GM21825 (cell line): ENCODE results near the gene TENM4.
"Not testable (repeated sequence)": the region's sequence is repeated elsewhere in the genome, so short reads cannot be mapped to it uniquely, and the experiment has no call there.

ENCODE experiments used
- ATAC-seq: cut with Tn5 transposase; IDR thresholded peaks from one replicate; pipeline ENCODE4 v1.9.1; 2021; ENCODE audit warnings: mild to moderate bottlenecking, moderate library complexity; ENCODE audit not compliant: unreplicated experiment

Gene TENM4

DNA sequence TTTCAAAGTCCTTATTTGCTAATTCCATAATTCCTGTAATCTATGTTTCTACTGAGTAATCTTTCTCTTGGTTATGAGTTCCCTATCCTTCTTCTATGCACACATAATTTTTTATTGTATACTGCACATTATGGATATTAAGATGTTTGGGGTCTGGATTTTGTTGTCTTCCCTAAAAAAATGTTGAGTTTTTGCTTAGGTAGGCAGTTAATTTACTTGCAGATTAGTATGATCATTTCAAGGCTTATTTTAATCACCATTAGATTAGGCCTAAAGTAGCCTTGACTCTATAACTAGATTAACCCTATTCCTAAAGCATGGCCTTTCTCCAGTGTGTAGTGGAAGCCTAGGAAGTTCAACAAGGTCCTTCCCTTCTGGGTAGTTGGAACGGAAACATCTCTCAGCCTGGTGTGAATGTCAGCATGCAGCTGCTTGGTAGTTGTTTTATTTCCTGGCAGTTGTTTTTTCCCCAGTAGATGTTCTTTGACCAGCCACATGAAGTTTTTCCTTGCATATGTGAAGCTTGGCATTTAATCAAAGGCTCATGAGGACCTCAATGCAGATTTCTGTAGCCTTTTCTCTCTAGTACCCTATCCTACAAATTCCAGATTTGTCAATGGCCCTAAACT is 446.9 kb downstream of the TENM4 start:
- no peak for ATAC-seq

DNA sequence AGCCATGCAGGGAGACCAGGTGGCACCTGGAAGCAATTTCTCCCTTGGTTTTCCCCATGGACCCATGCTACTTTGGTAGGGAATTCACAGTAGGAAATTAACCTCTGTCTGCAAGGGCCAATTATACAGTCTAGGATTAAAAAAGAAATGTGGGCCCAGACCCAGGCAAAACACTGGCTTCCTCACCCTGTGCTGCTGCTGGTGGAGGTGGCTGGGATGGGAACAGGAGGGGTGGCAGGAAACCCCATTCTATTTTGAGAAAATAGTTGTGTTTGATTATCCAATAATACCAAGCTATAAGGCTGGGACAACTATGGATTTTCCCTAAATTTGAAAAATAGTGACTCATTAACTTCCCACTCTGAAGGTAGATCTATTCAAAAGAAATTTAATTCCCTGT is 449.1 kb downstream of the TENM4 start:
- ATAC-seq = no peak

- ATAC-seq = no peak
Observed at GRCh38 chr11:78990261-78990660, 450.6 kb downstream of the TENM4 start.

GRCh38 chr11:78987748-78988147 is 453.1 kb downstream of the TENM4 start:
- no peak for ATAC-seq

- ATAC-seq = no peak
Observed at GRCh38 chr11:78986305-78986704, 454.5 kb downstream of the TENM4 start.

GRCh38 chr11:78985663-78986062 is 455.2 kb downstream of the TENM4 start:
- ATAC-seq = no peak

DNA sequence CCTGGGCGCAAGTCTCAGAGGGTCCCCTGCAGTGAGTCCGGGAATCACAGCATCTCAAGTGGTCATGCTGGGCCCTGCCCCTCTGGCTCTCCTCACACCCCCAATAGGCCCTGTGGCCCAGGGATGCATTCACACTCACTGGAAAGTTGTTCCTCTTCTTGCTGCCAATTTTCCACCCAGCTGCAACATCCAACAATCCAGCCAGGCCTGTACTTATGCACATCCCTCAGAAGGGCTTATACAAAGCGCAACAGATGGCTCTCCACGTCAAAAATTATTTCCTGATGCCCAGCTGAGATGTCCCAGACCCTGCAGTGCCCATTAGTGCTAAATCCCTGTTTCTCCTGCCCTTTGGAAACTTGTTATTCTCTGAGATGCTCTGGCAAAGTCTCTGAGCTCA is 458.4 kb downstream of the TENM4 start:
- ATAC-seq = no peak

- no peak for ATAC-seq
Observed at GRCh38 chr11:78981153-78981552, 459.7 kb downstream of the TENM4 start.

DNA sequence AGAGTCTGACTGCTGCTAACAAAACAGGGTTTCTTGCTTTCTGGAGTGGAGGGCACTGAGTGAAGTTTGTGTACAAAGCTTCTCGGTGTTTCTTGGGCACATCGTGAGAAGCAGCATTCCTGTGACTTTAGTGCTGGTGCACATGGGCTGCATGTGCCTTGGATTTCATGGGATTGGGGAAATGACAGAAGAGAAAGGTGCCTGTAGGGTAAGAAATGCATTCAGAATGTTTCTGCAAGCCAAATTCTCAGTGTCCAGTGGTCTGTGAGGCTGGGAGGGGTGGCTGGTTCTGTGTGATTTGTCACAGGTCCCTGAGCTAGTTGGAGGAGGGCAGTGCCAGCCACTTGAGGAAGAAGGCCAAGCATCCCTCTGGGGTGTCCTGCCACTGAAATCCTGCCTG is 462.0 kb downstream of the TENM4 start:
- ATAC-seq = no peak

- ATAC-seq = not testable (repeated sequence)
Observed at GRCh38 chr11:78977848-78978247, 463.0 kb downstream of the TENM4 start.

DNA sequence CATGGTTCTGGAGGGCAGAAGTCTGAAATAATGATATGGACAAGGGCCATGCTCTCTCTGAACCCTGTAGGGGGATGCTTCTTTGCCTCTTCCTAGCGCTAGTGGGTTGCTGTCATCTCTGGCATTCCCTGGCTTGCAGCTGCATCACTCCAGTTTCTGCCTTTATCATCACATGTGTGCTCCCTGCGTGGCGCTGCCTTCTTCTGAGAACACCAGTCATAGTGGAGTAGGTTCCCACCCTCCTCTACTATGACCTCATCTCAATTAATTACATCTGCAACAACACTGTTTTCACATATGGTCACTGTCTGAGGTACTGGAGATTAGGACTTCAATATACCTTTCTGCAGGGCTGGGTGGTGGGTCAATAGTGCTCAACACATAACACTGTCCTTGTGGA is 463.8 kb downstream of the TENM4 start:
- no peak for ATAC-seq

- no peak for ATAC-seq
Observed at GRCh38 chr11:78975081-78975480, 465.7 kb downstream of the TENM4 start.

GRCh38 chr11:78973876-78974275 is 467.0 kb downstream of the TENM4 start:
- ATAC-seq = no peak

DNA sequence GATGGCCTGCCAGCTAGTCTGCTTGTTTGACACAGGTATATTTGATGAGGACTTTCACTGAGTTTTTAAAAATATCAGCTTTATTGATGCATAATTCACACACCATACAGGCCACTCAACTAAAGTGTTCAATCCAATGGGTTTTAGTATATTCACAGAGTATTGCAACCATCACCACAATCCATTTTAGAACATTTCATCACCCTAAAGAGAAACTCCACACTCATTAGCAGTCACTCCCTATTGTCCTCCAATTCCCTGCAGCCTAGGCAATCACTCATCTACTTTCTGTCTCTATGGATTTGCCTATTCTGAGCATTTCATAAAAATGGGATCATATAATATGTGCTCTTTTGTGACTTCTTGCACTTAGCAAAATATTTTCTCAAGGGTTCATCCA is 468.2 kb downstream of the TENM4 start:
- ATAC-seq = no peak

DNA sequence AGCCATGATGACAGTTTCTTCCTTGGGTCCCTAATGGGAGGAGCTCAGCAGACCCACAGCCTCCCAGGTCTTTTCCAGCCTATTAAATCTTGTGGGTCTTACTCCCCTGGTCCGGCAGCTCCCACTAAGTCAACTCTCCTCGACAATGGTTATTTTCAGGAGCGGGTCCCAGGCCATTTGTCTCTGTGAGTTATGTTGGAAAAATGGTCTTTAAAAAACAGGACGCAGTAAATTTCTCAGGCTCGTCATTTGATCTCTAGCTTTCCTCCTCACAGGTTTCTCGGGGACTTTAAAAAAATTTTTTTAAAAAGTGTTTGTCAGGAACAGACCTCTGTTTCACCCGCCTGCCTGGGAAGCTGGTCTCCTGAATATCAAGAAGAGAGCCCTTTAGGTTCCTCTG is 468.7 kb downstream of the TENM4 start:
- ATAC-seq = no peak

- no peak for ATAC-seq
Observed at GRCh38 chr11:78967811-78968210, 473.0 kb downstream of the TENM4 start.

DNA sequence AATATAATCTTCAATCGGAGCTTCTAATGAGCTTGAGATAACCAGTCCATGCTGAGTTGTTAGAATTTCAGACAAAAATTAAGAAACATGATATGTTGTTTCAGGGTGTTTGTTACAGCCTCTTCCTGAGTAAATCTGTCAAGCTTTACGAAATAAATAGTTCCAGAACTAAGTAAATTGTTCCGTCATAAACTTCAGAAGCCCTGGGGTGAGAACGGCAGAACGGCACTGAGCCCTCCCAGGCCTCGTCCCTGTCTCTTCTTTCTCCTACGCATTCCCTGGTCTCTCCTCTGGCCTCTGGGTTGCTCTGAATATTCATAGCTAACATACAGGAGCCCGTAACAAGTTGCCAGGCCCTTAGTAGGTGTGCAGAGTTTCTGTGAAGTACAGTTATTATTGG is 475.4 kb downstream of the TENM4 start:
- ATAC-seq = no peak

GRCh38 chr11:78961937-78962701 is 478.7 kb downstream of the TENM4 start:
- no peak for ATAC-seq

GRCh38 chr11:78961247-78961646 is 479.6 kb downstream of the TENM4 start:
- ATAC-seq = no peak

DNA sequence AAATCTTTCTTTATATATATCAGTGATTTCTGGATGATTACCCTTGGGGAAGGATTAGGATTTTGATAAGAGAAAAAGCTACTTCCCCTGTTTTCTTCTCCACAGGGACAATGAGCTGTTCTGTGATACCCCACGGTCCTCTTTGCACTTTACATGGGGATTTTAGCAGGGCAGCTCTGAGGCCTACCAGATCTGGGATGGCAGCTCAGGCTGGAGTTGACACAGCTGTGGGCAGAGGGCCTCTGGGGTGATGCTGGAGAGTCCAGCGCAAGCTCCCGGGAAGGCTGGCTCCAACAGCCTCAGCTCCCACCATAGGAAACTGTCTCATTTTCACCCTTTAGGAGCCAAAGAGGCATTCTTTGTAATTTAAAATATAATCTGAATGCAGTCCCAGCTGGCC is 482.4 kb downstream of the TENM4 start:
- ATAC-seq = no peak

- no peak for ATAC-seq
Observed at GRCh38 chr11:78957476-78958245, 483.2 kb downstream of the TENM4 start.

- ATAC-seq = no peak
Observed at GRCh38 chr11:78954696-78955095, 486.1 kb downstream of the TENM4 start.
